Measurements from ENCODE around the gene IARS1. TPM values are rescaled to one million over a fixed set of nuclear protein-coding genes. Genes with fewer than 3 reads are reported as not detected.

The IARS1 gene
- total RNA-seq, 1 donor from 2014 or later: 76.1 TPM

DNA sequence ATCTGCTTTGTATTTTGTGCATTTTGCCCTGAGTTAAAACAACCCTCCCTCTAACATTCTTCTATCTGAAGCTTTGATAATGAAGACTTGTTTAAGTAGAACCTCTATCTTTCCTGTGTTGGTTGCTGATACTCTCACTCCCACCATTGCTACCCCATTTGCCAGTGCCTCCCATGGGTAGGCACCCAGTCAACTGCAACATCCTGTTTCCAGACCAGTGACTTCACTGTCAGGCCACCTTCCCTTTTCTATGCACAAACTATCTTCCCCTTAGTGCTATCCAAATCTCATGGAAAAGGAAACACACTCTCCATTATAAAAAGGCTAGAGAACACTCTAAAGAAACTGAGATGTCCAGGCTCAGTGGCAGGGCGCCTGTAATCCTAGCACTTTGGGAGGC is 5.6 kb upstream of the IARS1 start:
- TF ChIP-seq, protein P1, sequence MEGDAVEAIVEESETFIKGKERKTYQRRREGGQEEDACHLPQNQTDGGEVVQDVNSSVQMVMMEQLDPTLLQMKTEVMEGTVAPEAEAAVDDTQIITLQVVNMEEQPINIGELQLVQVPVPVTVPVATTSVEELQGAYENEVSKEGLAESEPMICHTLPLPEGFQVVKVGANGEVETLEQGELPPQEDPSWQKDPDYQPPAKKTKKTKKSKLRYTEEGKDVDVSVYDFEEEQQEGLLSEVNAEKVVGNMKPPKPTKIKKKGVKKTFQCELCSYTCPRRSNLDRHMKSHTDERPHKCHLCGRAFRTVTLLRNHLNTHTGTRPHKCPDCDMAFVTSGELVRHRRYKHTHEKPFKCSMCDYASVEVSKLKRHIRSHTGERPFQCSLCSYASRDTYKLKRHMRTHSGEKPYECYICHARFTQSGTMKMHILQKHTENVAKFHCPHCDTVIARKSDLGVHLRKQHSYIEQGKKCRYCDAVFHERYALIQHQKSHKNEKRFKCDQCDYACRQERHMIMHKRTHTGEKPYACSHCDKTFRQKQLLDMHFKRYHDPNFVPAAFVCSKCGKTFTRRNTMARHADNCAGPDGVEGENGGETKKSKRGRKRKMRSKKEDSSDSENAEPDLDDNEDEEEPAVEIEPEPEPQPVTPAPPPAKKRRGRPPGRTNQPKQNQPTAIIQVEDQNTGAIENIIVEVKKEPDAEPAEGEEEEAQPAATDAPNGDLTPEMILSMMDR (IDR thresholded peaks at IDR 0.05; ENCODE audit: unreplicated experiment): no peak
- Mint-ChIP-seq H3K4me3 (ENCODE audit: unreplicated experiment) (no peak overlapping the region), H3K27ac (ENCODE audit: unreplicated experiment) (no peak overlapping the region), H3K36me3 (ENCODE audit: low read depth, unreplicated experiment) (peaks cover 11% of the 10 kb centered on the region), H3K4me1 (ENCODE audit: unreplicated experiment) (peaks cover 20% of the 10 kb centered on the region), H3K9me3 (ENCODE audit: unreplicated experiment) (no peaks in the 10 kb centered on the region), H3K27me3 (ENCODE audit: unreplicated experiment) (no peaks in the 10 kb centered on the region)
- no peak for DNase-seq (ENCODE audit: low spot score)

GRCh38 chr9:92298036-92298435 is 4.5 kb upstream of the IARS1 start:
- Mint-ChIP-seq H3K4me1 (ENCODE audit: unreplicated experiment) (peaks cover 20% of the 10 kb centered on the region), H3K27ac (ENCODE audit: unreplicated experiment) (no peak overlapping the region)

GRCh38 chr9:92297611-92298010 is 4.1 kb upstream of the IARS1 start:
- no peak overlapping the region for H3K4me3 Mint-ChIP-seq (ENCODE audit: unreplicated experiment)
- H3K36me3 Mint-ChIP-seq (ENCODE audit: low read depth, unreplicated experiment): peaks cover 8% of the 10 kb centered on the region
- H3K9me3 Mint-ChIP-seq (ENCODE audit: unreplicated experiment): no peaks in the 10 kb centered on the region
- no peak for DNase-seq (ENCODE audit: low spot score)
- H3K27ac Mint-ChIP-seq (ENCODE audit: unreplicated experiment): no peak overlapping the region
- TF ChIP-seq, protein P1 (IDR thresholded peaks at IDR 0.05; ENCODE audit: unreplicated experiment): no peak
- no peaks in the 10 kb centered on the region for H3K27me3 Mint-ChIP-seq (ENCODE audit: unreplicated experiment)
- peaks cover 24% of the 10 kb centered on the region for H3K4me1 Mint-ChIP-seq (ENCODE audit: unreplicated experiment)

More at GRCh38 chr9:92298036-92298435, 4.5 kb upstream of the IARS1 start:
- Mint-ChIP-seq H3K36me3 (ENCODE audit: low read depth, unreplicated experiment) (peaks cover 11% of the 10 kb centered on the region), H3K9me3 (ENCODE audit: unreplicated experiment) (no peaks in the 10 kb centered on the region), H3K27me3 (ENCODE audit: unreplicated experiment) (no peaks in the 10 kb centered on the region), H3K4me3 (ENCODE audit: unreplicated experiment) (no peak overlapping the region)
- DNase-seq (ENCODE audit: low spot score): no peak
- TF ChIP-seq, protein P1 (IDR thresholded peaks at IDR 0.05; ENCODE audit: unreplicated experiment): no peak

GRCh38 chr9:92295827-92296258 is 2.3 kb upstream of the IARS1 start:
- no peaks in the 10 kb centered on the region for H3K9me3 Mint-ChIP-seq (ENCODE audit: unreplicated experiment)
- peak; percentile 17 for DNase-seq (ENCODE audit: low spot score)
- peaks cover 8% of the 10 kb centered on the region for H3K36me3 Mint-ChIP-seq (ENCODE audit: low read depth, unreplicated experiment)
- H3K4me3 Mint-ChIP-seq (ENCODE audit: unreplicated experiment): no peak overlapping the region
- H3K4me1 Mint-ChIP-seq (ENCODE audit: unreplicated experiment): peaks cover 29% of the 10 kb centered on the region
- TF ChIP-seq, protein P1 (IDR thresholded peaks at IDR 0.05; ENCODE audit: unreplicated experiment): no peak
- H3K27me3 Mint-ChIP-seq (ENCODE audit: unreplicated experiment): no peaks in the 10 kb centered on the region
- H3K27ac Mint-ChIP-seq (ENCODE audit: unreplicated experiment): no peak overlapping the region

GRCh38 chr9:92295240-92295790 is 1.8 kb upstream of the IARS1 start:
- no peak for DNase-seq (ENCODE audit: low spot score)
- Mint-ChIP-seq H3K27me3 (ENCODE audit: unreplicated experiment) (no peaks in the 10 kb centered on the region), H3K4me1 (ENCODE audit: unreplicated experiment) (peaks cover 29% of the 10 kb centered on the region), H3K9me3 (ENCODE audit: unreplicated experiment) (no peaks in the 10 kb centered on the region), H3K27ac (ENCODE audit: unreplicated experiment) (no peak overlapping the region), H3K4me3 (ENCODE audit: unreplicated experiment) (no peak overlapping the region), H3K36me3 (ENCODE audit: low read depth, unreplicated experiment) (peaks cover 8% of the 10 kb centered on the region)
- TF ChIP-seq, protein P1 (IDR thresholded peaks at IDR 0.05; ENCODE audit: unreplicated experiment): no peak
